Keratinocyte (primary cell): ENCODE results near the gene ZNF787. TPM values are rescaled to one million over a fixed set of nuclear protein-coding genes. Genes with fewer than 3 reads are reported as not detected.
"Not testable (repeated sequence)": the region's sequence is repeated elsewhere in the genome, so short reads cannot be mapped to it uniquely, and the experiment has no call there.

Experiments
- DNase-seq: peaks from one replicate; pipeline ENCODE4 v3.0.0-alpha.2; 2011; ENCODE audit warnings: low read depth, missing footprints, low spot score
- FAIRE-seq: peaks from 2 replicates; lab custom pipeline; 2011; peaks lifted over from hg19 to GRCh38; lab: Jason Lieb, UNC
- H2AFZ ChIP-seq: 2 replicates; pipeline ENCODE4 v1.6.0; 2012; ENCODE audit warnings: low read length, control low read depth, inconsistent platforms; ENCODE audit not compliant: control insufficient read depth
- H3K27ac ChIP-seq: 2 replicates; pipeline ENCODE4 v1.5.1; 2011; ENCODE audit warnings: low read length; ENCODE audit not compliant: control insufficient read depth, insufficient read depth
- H3K27me3 ChIP-seq: 3 replicates; pipeline ENCODE4 v1.6.0; 2011; ENCODE audit warnings: low read length; ENCODE audit not compliant: control insufficient read depth, insufficient read depth; ENCODE audit errors: extremely low read depth
- H3K36me3 ChIP-seq, 2 experiments: 2 replicates in 1 of 2; 3 replicates in 1 of 2; pipeline ENCODE4 v1.5.1; 2011; ENCODE audit warnings: low read length in 2 of 2, mild to moderate bottlenecking in 1 of 2; ENCODE audit not compliant: control insufficient read depth in 2 of 2, insufficient read depth in 2 of 2; ENCODE audit errors: extremely low read depth in 1 of 2
- H3K4me1 ChIP-seq: 3 replicates; pipeline ENCODE4 v1.5.1; 2011; ENCODE audit warnings: low read length; ENCODE audit not compliant: control insufficient read depth, insufficient read depth; ENCODE audit errors: extremely low read depth
- H3K4me2 ChIP-seq: 3 replicates; pipeline ENCODE4 v1.6.0; 2011; ENCODE audit warnings: low read depth, low read length; ENCODE audit not compliant: control insufficient read depth, insufficient read depth; ENCODE audit errors: extremely low read depth
- H3K4me3 ChIP-seq, 3 experiments: fragments of 200-600 bp in 1 of 3; sonication (generic) in 1 of 3; 2 replicates in 2 of 3; 3 replicates in 1 of 3; pipeline ENCODE4 v1.5.1; 2011 to 2016; ENCODE audit warnings: low read length in 3 of 3, mild to moderate bottlenecking in 3 of 3, control low read depth in 2 of 3, inconsistent platforms in 1 of 3, low read depth in 1 of 3, mixed read lengths in 1 of 3, mixed run types in 1 of 3, moderate library complexity in 1 of 3; ENCODE audit not compliant: control insufficient read depth in 2 of 3, insufficient read depth in 2 of 3; ENCODE audit errors: extremely low read depth in 1 of 3
- H3K79me2 ChIP-seq: 2 replicates; pipeline ENCODE4 v1.6.0; 2012; ENCODE audit warnings: low read length; ENCODE audit not compliant: control insufficient read depth, insufficient read depth
- H3K9ac ChIP-seq: 3 replicates; pipeline ENCODE4 v1.6.0; 2011; ENCODE audit warnings: low read length; ENCODE audit not compliant: control insufficient read depth, insufficient read depth; ENCODE audit errors: extremely low read depth
- H3K9me1 ChIP-seq: 3 replicates; pipeline ENCODE4 v1.6.0; 2011; ENCODE audit warnings: low read length; ENCODE audit not compliant: control insufficient read depth, insufficient read depth; ENCODE audit errors: extremely low read depth
- H3K9me3 ChIP-seq: 2 replicates; pipeline ENCODE4 v1.5.1; 2012; ENCODE audit warnings: low read depth, low read length; ENCODE audit not compliant: control insufficient read depth
- H4K20me1 ChIP-seq: 3 replicates; pipeline ENCODE4 v1.6.0; 2011; ENCODE audit warnings: low read length; ENCODE audit not compliant: control insufficient read depth, insufficient read depth; ENCODE audit errors: extremely low read depth
- CTCF ChIP-seq, 3 experiments: IDR thresholded peaks in 1 of 3; conservative IDR thresholded peaks in 1 of 3; optimal IDR thresholded peaks in 1 of 3; 2 replicates in 2 of 3; 3 replicates in 1 of 3; pipeline versions ENCODE3 to v1.5.1; 2011; ENCODE audit warnings: low read length in 3 of 3, mild to moderate bottlenecking in 3 of 3, moderate library complexity in 2 of 3, control low read depth in 1 of 3, inconsistent platforms in 1 of 3; ENCODE audit not compliant: insufficient read depth in 2 of 3; ENCODE audit errors: extremely low read depth in 1 of 3
- EZH2 ChIP-seq: IDR thresholded peaks from one replicate; pipeline ENCODE4 v1.6.1; 2012; ENCODE audit warnings: inconsistent platforms, mild to moderate bottlenecking, low read length, moderate library complexity
- dilution Hi-C: fragments of 300-500 bp; cut with MboI; formaldehyde crosslinking; loops from one replicate; pipeline ENCODE4 v1.7.0; 2020; ENCODE audit warnings: low sequenced_read_pairs; ENCODE audit not compliant: extremely low pct_ligation_motif_present
- polyA plus RNA-seq, 5 experiments: library from polyadenylated mRNA; depleted of rRNA in 3 of 5; stranded (reverse) in 3 of 5; stranded (forward) in 1 of 5; unstranded in 1 of 5; fragments of >200 nt; gene quantifications; 1 replicate in 1 of 5; 2 replicates in 3 of 5; 3 replicates in 1 of 5; pipeline versions ENCODE4 v1.2.1 to v1.2.3, GENCODE V29; 2011 to 2012; ENCODE audit warnings: missing spikeins in 2 of 5, low read depth in 1 of 5, low replicate concordance in 1 of 5

The ZNF787 gene
- polyA plus RNA-seq, 1 donor (not counting 4 experiments of a cell fraction or from before 2014, with no cell fraction given) = 5.6 TPM

GRCh38 chr19:56149656-56150038 lies 28.6 kb upstream of the ZNF787 start:
- dilution Hi-C loops = no loop called here
- Histone ChIP-seq H3K4me2 (no peak overlapping the region), H3K27ac (no peak overlapping the region), H3K9me1 (no peaks in the 10 kb centered on the region), H3K9me3 (no peaks in the 10 kb centered on the region), H4K20me1 (peaks cover 2% of the 10 kb centered on the region), H3K4me3 (no peak overlapping the region), H3K27me3 (no peaks in the 10 kb centered on the region), H3K4me1 (no peaks in the 10 kb centered on the region), H2AFZ (no peak overlapping the region), H3K36me3 (peaks cover 3 to 10% of the 10 kb centered on the region in 2 experiments), H3K79me2 (peaks cover 15% of the 10 kb centered on the region), H3K9ac (no peak overlapping the region)
- FAIRE-seq (no peak), DNase-seq (no peak)
- TF ChIP-seq CTCF (optimal IDR thresholded peaks at IDR 0.05 in 1 of 3, IDR thresholded peaks at IDR 0.05 in 1 of 3, conservative IDR thresholded peaks at IDR 0.05 in 1 of 3; ENCODE audit: extremely low read depth in 1 of 3, insufficient read depth in 2 of 3, low read length in 3 of 3) = no peak
- no peak for TF ChIP-seq EZH2

- H3K4me3 ChIP-seq, H3K27me3 ChIP-seq, FAIRE-seq, H3K4me2 ChIP-seq, DNase-seq, H4K20me1 ChIP-seq, H3K36me3 ChIP-seq, H3K4me1 ChIP-seq, H3K9me1 ChIP-seq, H3K9me3 ChIP-seq, H3K27ac ChIP-seq, H3K9ac ChIP-seq, H2AFZ ChIP-seq, dilution Hi-C loops: not testable (repeated sequence)
- H3K79me2 ChIP-seq = peaks cover 19% of the 10 kb centered on the region
Measured at GRCh38 chr19:56148955-56149655, 28.0 kb upstream of the ZNF787 start.

GRCh38 chr19:56148096-56148495 lies 27.0 kb upstream of the ZNF787 start:
- no peak overlapping the region for H3K9ac ChIP-seq
- no peaks in the 10 kb centered on the region for H3K9me3 ChIP-seq
- no peaks in the 10 kb centered on the region for H4K20me1 ChIP-seq
- no peaks in the 10 kb centered on the region for H3K27me3 ChIP-seq
- no peaks in the 10 kb centered on the region for H3K4me1 ChIP-seq
- no peak overlapping the region for H3K4me2 ChIP-seq
- no peak overlapping the region for H3K27ac ChIP-seq
- peaks cover 3 to 10% of the 10 kb centered on the region in 2 experiments for H3K36me3 ChIP-seq
- FAIRE-seq (no peak), DNase-seq (no peak)
- TF ChIP-seq EZH2 = no peak
- TF ChIP-seq CTCF (optimal IDR thresholded peaks at IDR 0.05 in 1 of 3, IDR thresholded peaks at IDR 0.05 in 1 of 3, conservative IDR thresholded peaks at IDR 0.05 in 1 of 3; ENCODE audit: extremely low read depth in 1 of 3, insufficient read depth in 2 of 3, low read length in 3 of 3) = no peak
- dilution Hi-C loops = no loop called here
- H3K79me2 ChIP-seq = peaks cover 24% of the 10 kb centered on the region
- H3K9me1 ChIP-seq = no peaks in the 10 kb centered on the region
- H2AFZ ChIP-seq = no peak overlapping the region
- no peak overlapping the region for H3K4me3 ChIP-seq
